ENCODE data around the gene GCKR.

The GCKR gene

DNA sequence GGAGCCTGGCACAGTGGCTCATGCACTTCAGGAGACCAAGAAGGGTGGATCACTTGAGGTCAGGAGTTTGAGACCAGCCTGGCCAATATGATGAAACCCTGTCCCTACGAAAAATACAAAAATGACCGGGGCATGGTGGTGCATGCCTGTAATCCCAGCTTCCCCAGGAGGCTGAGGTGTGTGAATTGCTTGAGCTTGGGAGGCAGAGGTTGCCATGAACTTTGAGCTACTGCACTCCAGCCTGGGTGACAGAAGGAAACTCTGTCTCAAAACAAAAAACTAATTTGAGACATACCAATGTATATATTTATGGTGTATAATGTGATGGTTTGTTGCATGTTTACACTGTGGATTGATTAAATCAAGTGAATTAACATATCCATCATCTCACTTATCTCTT, 64.4 kb downstream of the GCKR start:
- CTCF ChIA-PET: interaction anchor here (0.6 kb wide), 1 partner anchor 29 kb away, joined by 3 read pairs; no protein-coding TSS in a partner anchor

DNA sequence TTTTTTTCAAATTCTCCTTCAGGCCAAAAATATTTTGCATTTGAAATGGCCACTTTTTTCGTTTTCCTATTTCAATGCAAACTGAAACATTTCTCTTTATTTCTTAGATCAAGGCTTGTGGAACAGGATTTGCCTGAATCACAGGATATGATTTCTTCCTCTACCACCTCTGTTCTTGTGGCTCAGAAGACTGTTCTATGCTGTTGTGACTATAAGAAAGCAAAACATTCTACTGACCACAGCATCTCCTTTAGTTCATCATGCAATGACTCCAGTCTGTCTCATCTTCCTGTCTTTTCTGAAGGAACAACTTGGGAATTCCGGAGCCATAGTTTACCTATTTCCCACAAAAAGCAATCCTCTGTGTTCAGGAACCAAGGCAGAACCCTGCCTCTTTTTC, 70.0 kb downstream of the GCKR start:
- TF ChIP-seq, protein P1, sequence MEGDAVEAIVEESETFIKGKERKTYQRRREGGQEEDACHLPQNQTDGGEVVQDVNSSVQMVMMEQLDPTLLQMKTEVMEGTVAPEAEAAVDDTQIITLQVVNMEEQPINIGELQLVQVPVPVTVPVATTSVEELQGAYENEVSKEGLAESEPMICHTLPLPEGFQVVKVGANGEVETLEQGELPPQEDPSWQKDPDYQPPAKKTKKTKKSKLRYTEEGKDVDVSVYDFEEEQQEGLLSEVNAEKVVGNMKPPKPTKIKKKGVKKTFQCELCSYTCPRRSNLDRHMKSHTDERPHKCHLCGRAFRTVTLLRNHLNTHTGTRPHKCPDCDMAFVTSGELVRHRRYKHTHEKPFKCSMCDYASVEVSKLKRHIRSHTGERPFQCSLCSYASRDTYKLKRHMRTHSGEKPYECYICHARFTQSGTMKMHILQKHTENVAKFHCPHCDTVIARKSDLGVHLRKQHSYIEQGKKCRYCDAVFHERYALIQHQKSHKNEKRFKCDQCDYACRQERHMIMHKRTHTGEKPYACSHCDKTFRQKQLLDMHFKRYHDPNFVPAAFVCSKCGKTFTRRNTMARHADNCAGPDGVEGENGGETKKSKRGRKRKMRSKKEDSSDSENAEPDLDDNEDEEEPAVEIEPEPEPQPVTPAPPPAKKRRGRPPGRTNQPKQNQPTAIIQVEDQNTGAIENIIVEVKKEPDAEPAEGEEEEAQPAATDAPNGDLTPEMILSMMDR (conservative IDR thresholded peaks at IDR 0.05; ENCODE audit: low read depth): no peak
- DNase-seq (ENCODE audit: low spot score): peak; percentile 57
- no peak overlapping the region for H3K27ac ChIP-seq
- ChIA-PET POLR2A (ENCODE audit: low non-redundant PET) (no interaction called here), CTCF (no interaction called here)

More for the DNA sequence above, 64.4 kb downstream of the GCKR start:
- no peak overlapping the region for H3K27ac ChIP-seq
- POLR2A ChIA-PET (ENCODE audit: low non-redundant PET): no interaction called here
- TF ChIP-seq, protein P1 (conservative IDR thresholded peaks at IDR 0.05; ENCODE audit: low read depth): no peak
- DNase-seq (ENCODE audit: low spot score): no peak

- ChIA-PET POLR2A (ENCODE audit: low non-redundant PET) (no interaction called here), CTCF (interaction anchor here (0.7 kb wide), 1 partner anchor 88 kb away, joined by 3 read pairs; no protein-coding TSS in a partner anchor)
- no peak overlapping the region for H3K27ac ChIP-seq
- TF ChIP-seq, protein P1 (conservative IDR thresholded peaks at IDR 0.05; ENCODE audit: low read depth): no peak
- no peak for DNase-seq (ENCODE audit: low spot score)
Measured at GRCh38 chr2:27569398-27569797, 72.8 kb downstream of the GCKR start.

- POLR2A ChIA-PET (ENCODE audit: low non-redundant PET): no interaction called here
- no peak for DNase-seq (ENCODE audit: low spot score)
- no peak overlapping the region for H3K27ac ChIP-seq
- TF ChIP-seq, protein P1 (conservative IDR thresholded peaks at IDR 0.05; ENCODE audit: low read depth): no peak
- CTCF ChIA-PET: no interaction called here
Measured at GRCh38 chr2:27571197-27571596, 74.6 kb downstream of the GCKR start.

GRCh38 chr2:27571681-27572080, 75.0 kb downstream of the GCKR start:
- CTCF ChIA-PET: no interaction called here
- H3K27ac ChIP-seq: no peak overlapping the region
- no peak for DNase-seq (ENCODE audit: low spot score)
- TF ChIP-seq, protein P1 (conservative IDR thresholded peaks at IDR 0.05; ENCODE audit: low read depth): no peak
- POLR2A ChIA-PET (ENCODE audit: low non-redundant PET): no interaction called here

GRCh38 chr2:27572439-27572838, 75.8 kb downstream of the GCKR start:
- CTCF ChIA-PET: no interaction called here
- DNase-seq (ENCODE audit: low spot score): no peak
- TF ChIP-seq, protein P1 (conservative IDR thresholded peaks at IDR 0.05; ENCODE audit: low read depth): no peak
- POLR2A ChIA-PET (ENCODE audit: low non-redundant PET): no interaction called here
- H3K27ac ChIP-seq: no peak overlapping the region

GRCh38 chr2:27572998-27573429, 76.4 kb downstream of the GCKR start:
- POLR2A ChIA-PET (ENCODE audit: low non-redundant PET): no interaction called here
- CTCF ChIA-PET: no interaction called here
- TF ChIP-seq, protein P1 (conservative IDR thresholded peaks at IDR 0.05; ENCODE audit: low read depth): no peak
- no peak for DNase-seq (ENCODE audit: low spot score)
- no peak overlapping the region for H3K27ac ChIP-seq

Measured in RWPE1 (cell line).